ENCODE measurements around the gene DAPK1. TPM values are rescaled to one million over a fixed set of nuclear protein-coding genes. Genes with fewer than 3 reads are reported as not detected.
A peak's percentile ranks its signal among the peaks of the same experiment; 100 is the strongest.

DAPK1 gene
- total RNA-seq, 1 experiment from 2014 or later, result 19.7 TPM

DNA sequence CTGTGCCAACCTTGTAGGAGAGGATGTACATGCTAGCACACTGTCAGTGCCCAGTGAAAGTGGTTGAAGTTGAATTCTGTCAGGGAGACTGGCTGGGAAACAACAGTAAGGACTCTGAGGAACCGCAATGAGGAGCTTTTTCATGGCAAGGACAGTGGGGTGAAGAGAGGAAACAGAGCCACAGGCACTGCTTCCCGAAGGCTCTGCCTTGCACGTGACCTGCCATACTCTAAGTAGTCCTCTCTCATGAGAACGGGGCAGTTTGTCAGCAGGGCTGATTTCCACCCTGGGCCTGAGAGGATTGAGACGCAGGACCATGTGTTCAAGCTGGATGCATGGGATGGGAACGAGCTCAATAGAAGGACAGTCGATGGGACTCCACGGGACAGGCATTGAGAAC is 121.7 kb downstream of the DAPK1 start:
- Mint-ChIP-seq H3K9me3 (ENCODE audit: unreplicated experiment) (no peaks in the 10 kb centered on the region), H3K36me3 (ENCODE audit: insufficient read depth, unreplicated experiment) (peaks cover 13% of the 10 kb centered on the region), H3K27me3 (ENCODE audit: insufficient read depth, unreplicated experiment) (no peaks in the 10 kb centered on the region), H3K4me3 (ENCODE audit: unreplicated experiment) (no peak overlapping the region), H3K27ac (ENCODE audit: low read depth, unreplicated experiment) (no peak overlapping the region), H3K4me1 (ENCODE audit: insufficient read depth, unreplicated experiment) (peaks cover 17% of the 10 kb centered on the region)
- BruUV-seq (replicated peaks), result no TSS peak
- intact Hi-C loops (cut with micrococcal nuclease), result no loop called here
- TF ChIP-seq, protein P1, sequence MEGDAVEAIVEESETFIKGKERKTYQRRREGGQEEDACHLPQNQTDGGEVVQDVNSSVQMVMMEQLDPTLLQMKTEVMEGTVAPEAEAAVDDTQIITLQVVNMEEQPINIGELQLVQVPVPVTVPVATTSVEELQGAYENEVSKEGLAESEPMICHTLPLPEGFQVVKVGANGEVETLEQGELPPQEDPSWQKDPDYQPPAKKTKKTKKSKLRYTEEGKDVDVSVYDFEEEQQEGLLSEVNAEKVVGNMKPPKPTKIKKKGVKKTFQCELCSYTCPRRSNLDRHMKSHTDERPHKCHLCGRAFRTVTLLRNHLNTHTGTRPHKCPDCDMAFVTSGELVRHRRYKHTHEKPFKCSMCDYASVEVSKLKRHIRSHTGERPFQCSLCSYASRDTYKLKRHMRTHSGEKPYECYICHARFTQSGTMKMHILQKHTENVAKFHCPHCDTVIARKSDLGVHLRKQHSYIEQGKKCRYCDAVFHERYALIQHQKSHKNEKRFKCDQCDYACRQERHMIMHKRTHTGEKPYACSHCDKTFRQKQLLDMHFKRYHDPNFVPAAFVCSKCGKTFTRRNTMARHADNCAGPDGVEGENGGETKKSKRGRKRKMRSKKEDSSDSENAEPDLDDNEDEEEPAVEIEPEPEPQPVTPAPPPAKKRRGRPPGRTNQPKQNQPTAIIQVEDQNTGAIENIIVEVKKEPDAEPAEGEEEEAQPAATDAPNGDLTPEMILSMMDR (IDR thresholded peaks at IDR 0.05; ENCODE audit: unreplicated experiment), result no peak
- POLR2A ChIA-PET, result no interaction called here
- CTCF ChIA-PET, result interaction anchor here (0.5 to 0.6 kb wide), 2 partner anchors 34 to 283 kb away, joined by 3 to 6 read pairs; no protein-coding TSS in a partner anchor
- no peak for DNase-seq (ENCODE audit: unreplicated experiment)

DNA sequence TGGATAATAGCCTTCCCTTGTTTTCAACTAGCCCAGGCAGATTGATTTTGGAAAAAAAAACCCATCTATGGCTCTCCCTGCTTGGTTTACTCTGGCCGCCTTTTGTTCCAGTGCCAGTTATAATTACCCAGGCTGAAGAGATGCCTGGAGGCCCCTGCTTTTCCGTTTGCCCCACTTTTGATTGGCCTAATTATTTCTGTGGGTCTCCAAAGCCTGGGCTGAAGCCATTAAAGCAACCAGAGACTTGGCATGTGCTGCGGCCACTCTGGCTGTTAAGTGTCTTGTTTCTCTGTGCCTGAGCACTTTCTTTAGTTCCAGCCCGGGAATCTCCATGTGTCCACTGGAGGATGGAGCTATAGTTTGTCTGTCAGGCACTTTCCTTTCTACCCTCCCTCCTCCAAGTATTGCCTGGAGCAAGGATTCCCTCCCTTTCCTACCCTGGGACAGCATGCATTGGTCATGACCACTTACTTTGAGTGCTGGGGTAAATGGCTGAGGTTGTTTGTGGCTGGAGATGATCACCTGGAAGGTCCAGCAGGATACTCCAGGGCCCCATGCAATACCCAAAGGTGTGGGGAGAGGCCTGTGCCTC is 123.2 kb downstream of the DAPK1 start:
- Mint-ChIP-seq H3K36me3 (ENCODE audit: insufficient read depth, unreplicated experiment) (peaks cover 13% of the 10 kb centered on the region), H3K4me3 (ENCODE audit: unreplicated experiment) (no peak overlapping the region), H3K27ac (ENCODE audit: low read depth, unreplicated experiment) (no peak overlapping the region), H3K27me3 (ENCODE audit: insufficient read depth, unreplicated experiment) (no peaks in the 10 kb centered on the region), H3K9me3 (ENCODE audit: unreplicated experiment) (no peaks in the 10 kb centered on the region), H3K4me1 (ENCODE audit: insufficient read depth, unreplicated experiment) (peaks cover 4% of the 10 kb centered on the region)
- no peak for DNase-seq (ENCODE audit: unreplicated experiment)
- no TSS peak for BruUV-seq (replicated peaks)
- ChIA-PET CTCF (no interaction called here), POLR2A (no interaction called here)
- TF ChIP-seq, protein P1 (IDR thresholded peaks at IDR 0.05; ENCODE audit: unreplicated experiment), result no peak
- intact Hi-C loops (cut with micrococcal nuclease), result no loop called here

DNA sequence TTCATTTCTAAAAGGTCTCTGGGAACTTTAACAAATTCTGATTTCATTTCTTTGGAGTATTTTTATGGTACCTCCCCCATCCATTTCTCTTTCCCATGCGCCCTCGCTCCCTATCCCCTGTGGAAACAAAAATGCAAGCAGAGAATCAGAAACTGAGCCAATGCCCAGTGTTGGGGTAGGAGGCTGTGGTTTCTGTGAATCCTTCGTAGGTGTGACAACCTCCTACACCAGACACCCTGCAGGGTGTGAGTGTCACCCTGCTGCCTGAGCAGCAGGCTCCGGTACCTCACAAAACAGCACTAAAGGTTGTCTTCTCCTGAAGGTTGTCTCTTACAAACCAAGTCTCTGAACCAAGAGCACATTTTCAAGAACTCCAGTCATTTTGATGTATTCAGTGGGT is 124.4 kb downstream of the DAPK1 start:
- CTCF ChIA-PET, result no interaction called here
- TF ChIP-seq, protein P1 (IDR thresholded peaks at IDR 0.05; ENCODE audit: unreplicated experiment), result no peak
- Mint-ChIP-seq H3K4me3 (ENCODE audit: unreplicated experiment) (no peak overlapping the region), H3K27ac (ENCODE audit: low read depth, unreplicated experiment) (peak overlapping the region; percentile 57), H3K27me3 (ENCODE audit: insufficient read depth, unreplicated experiment) (no peaks in the 10 kb centered on the region), H3K4me1 (ENCODE audit: insufficient read depth, unreplicated experiment) (no peaks in the 10 kb centered on the region), H3K9me3 (ENCODE audit: unreplicated experiment) (no peaks in the 10 kb centered on the region), H3K36me3 (ENCODE audit: insufficient read depth, unreplicated experiment) (peaks cover 13% of the 10 kb centered on the region)
- no TSS peak for BruUV-seq (replicated peaks)
- POLR2A ChIA-PET, result interaction anchor here (0.6 kb wide), 1 partner anchor 35 kb away, joined by 3 read pairs; no protein-coding TSS in a partner anchor
- intact Hi-C loops (cut with micrococcal nuclease), result no loop called here
- no peak for DNase-seq (ENCODE audit: unreplicated experiment)

DNA sequence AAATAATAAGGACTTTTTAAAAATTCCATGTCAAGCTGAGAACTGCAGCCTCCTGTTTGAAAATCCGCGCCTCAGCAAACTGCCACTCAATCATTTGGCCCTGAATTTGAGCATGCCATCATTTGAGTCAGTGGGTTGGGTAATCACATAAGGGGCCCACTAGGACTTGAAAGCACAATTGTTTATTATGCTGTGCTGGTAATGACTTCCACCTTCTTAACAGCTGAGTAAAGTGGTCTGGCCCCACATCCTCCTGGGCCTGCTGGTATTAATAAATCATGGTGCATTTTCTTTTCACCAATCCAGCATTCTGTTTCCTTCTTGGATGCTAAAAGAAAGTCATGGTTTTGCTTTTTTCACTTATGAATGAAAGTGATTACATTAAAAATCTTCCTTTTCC is 125.3 kb downstream of the DAPK1 start:
- no peaks in the 10 kb centered on the region for H3K4me1 Mint-ChIP-seq (ENCODE audit: insufficient read depth, unreplicated experiment)
- peaks cover 10% of the 10 kb centered on the region for H3K36me3 Mint-ChIP-seq (ENCODE audit: insufficient read depth, unreplicated experiment)
- no peak overlapping the region for H3K27ac Mint-ChIP-seq (ENCODE audit: low read depth, unreplicated experiment)
- no peak overlapping the region for H3K4me3 Mint-ChIP-seq (ENCODE audit: unreplicated experiment)
- intact Hi-C loops (cut with micrococcal nuclease), result no loop called here
- CTCF ChIA-PET, result interaction anchor here (0.7 kb wide), 1 partner anchor 1189 kb away, joined by 3 read pairs; no protein-coding TSS in a partner anchor
- no peaks in the 10 kb centered on the region for H3K27me3 Mint-ChIP-seq (ENCODE audit: insufficient read depth, unreplicated experiment)
- DNase-seq (ENCODE audit: unreplicated experiment), result no peak
- TF ChIP-seq, protein P1 (IDR thresholded peaks at IDR 0.05; ENCODE audit: unreplicated experiment), result no peak
- no peaks in the 10 kb centered on the region for H3K9me3 Mint-ChIP-seq (ENCODE audit: unreplicated experiment)
- POLR2A ChIA-PET, result no interaction called here
- BruUV-seq (replicated peaks), result no TSS peak

All from MCF 10A (cell line).